SH-SY5Y (cell line): ENCODE results near the gene IGSF3.

Source experiments
- GATA2 ChIP-seq: IDR thresholded peaks from 2 replicates; pipeline ENCODE4 v1.6.1; 2011; ENCODE audit warnings: mild to moderate bottlenecking, low read depth, low read length
- GATA3 ChIP-seq: IDR thresholded peaks from 2 replicates; pipeline ENCODE4 v1.6.1; 2011; ENCODE audit warnings: low read depth, mild to moderate bottlenecking, low read length, moderate library complexity

IGSF3 gene

DNA sequence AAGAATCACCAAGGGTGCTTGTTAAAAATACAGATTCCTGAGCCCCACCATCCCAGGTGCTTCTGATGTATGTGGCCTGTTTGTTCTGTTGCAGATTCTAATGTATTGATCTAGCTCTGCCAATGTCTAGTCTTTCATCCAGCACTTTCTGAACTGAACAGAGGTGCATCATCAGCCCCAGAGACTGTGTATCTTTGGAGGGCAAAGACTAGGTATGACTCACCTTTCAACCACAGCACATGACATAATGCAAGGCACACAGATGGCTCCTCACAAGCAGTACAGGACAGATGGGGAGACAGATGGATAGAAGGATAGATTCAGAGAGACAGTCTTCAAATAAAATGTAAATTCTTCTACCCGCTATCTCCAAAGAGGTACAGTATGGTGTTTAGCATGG lies 129.0 kb downstream of the IGSF3 start:
- TF ChIP-seq GATA3, result no peak
- TF ChIP-seq GATA2, result no peak

- TF ChIP-seq GATA2, result no peak
- no peak for TF ChIP-seq GATA3
Measured at GRCh38 chr1:116537898-116538297, 129.6 kb downstream of the IGSF3 start.

- TF ChIP-seq GATA2 (no peak), GATA3 (no peak)
Measured at GRCh38 chr1:116537040-116537831, 130.3 kb downstream of the IGSF3 start.

GRCh38 chr1:116534014-116534739 lies 133.4 kb downstream of the IGSF3 start:
- no peak for TF ChIP-seq GATA3
- no peak for TF ChIP-seq GATA2

DNA sequence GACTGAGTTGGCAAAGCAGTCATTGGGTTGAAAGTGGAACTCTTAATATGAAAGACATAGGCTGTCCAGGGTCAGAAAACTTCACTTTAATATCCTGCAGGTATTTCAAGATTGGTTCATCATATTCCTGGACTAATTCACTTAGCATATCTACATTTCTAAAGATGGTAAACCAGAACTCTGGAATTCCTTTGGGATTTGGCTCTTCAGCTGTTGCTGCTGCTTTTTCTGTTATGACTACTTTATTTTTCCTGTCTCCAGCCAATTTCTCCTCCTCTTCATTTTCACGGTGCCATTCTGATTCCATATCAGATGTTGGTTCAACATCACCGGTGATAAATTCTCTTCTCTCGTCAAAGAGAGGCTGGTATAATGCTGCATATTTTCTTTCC lies 134.1 kb downstream of the IGSF3 start:
- TF ChIP-seq GATA2, result no peak
- TF ChIP-seq GATA3, result no peak

- TF ChIP-seq GATA3 (no peak), GATA2 (no peak)
Measured at GRCh38 chr1:116532671-116533428, 134.7 kb downstream of the IGSF3 start.

DNA sequence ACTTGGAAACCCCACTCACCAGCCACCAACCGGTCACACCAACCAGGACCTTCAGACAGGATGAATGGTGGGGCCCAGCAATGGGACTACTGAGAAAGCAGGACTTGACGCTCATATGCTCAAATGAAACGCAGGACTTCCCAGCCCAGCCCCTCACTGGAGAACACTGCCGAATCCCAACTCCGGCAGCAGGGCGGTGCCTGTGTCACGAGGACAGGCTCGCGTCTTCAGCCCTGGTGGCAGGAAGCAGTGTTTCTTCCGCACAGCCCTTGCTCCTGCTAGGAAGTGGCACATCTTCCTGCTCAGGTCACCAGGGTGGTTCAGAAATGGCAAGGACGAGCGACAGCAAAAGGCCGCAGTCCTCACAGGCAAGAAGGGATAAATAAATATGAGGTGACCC lies 135.6 kb downstream of the IGSF3 start:
- TF ChIP-seq GATA2 (no peak), GATA3 (no peak)

- no peak for TF ChIP-seq GATA2
- no peak for TF ChIP-seq GATA3
Measured at GRCh38 chr1:116529681-116530080, 137.9 kb downstream of the IGSF3 start.

GRCh38 chr1:116529199-116529631 lies 138.3 kb downstream of the IGSF3 start:
- TF ChIP-seq GATA3, result no peak
- no peak for TF ChIP-seq GATA2

DNA sequence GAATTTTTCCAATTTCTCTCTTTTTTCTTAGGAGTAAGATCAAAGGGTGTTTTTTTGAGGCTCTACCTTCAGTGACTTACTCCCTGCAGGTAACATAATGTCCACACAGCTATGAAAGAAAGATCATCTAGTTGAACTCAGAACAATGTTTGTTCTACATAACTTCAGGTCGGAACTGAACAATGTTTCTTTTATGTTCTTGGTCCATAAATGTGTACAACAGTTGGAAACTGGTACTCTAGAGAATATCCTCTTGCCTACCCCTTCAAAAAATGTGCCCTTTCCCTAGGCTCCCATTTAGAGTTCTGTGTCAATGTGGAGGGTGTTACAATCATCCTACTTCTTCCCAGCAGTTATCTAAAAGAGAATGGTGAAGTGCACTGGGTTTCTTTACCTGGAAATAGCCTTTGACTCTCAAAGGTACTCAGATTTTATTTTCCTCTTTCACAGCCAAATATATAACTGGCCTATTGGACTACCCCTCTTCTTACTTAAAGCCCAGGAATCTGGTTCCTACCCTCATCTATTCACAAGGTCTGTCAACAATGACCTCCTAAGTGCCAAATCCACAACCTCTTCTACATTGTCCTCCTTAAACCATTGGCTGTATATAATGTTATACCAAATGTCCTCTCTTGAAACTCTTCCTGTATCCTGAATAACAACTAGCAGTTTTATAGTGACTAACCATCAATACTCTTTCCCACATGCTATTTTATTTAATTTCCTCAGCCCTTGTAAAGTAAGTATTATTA lies 139.0 kb downstream of the IGSF3 start:
- no peak for TF ChIP-seq GATA2
- TF ChIP-seq GATA3, result no peak

DNA sequence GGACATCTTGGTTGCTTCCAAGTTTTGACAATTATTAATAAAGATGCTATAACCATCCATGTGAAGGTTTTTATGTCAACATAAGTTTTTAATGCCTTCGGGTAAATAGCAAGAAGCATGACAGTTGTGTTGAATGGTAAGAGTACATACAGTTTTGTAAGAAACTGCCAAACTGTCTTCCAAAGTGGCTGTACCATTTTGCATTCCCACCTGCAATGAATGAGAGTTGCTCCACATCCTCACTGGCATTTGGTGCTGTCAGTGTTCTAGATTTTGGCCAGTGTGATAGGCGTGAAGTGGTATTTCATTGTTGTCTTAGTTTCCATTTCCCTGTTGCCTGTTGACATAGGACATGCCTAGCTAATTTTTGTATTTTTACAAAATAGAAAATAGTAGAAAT lies 142.1 kb downstream of the IGSF3 start:
- no peak for TF ChIP-seq GATA2
- no peak for TF ChIP-seq GATA3
